ENCODE data around the gene APOBEC3H.

GRCh38 chr22:39101226-39101625, 4.2 kb downstream of the APOBEC3H start:
- TF ChIP-seq, protein P1, sequence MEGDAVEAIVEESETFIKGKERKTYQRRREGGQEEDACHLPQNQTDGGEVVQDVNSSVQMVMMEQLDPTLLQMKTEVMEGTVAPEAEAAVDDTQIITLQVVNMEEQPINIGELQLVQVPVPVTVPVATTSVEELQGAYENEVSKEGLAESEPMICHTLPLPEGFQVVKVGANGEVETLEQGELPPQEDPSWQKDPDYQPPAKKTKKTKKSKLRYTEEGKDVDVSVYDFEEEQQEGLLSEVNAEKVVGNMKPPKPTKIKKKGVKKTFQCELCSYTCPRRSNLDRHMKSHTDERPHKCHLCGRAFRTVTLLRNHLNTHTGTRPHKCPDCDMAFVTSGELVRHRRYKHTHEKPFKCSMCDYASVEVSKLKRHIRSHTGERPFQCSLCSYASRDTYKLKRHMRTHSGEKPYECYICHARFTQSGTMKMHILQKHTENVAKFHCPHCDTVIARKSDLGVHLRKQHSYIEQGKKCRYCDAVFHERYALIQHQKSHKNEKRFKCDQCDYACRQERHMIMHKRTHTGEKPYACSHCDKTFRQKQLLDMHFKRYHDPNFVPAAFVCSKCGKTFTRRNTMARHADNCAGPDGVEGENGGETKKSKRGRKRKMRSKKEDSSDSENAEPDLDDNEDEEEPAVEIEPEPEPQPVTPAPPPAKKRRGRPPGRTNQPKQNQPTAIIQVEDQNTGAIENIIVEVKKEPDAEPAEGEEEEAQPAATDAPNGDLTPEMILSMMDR (IDR thresholded peaks at IDR 0.05): no peak
- TF ChIP-seq POLR2A (IDR thresholded peaks at IDR 0.05): no peak
- no peak for TF ChIP-seq POLR2AphosphoS5 (IDR thresholded peaks at IDR 0.05)
- TF ChIP-seq EP300 (IDR thresholded peaks at IDR 0.05): no peak
